Glomerular visceral epithelial cell (primary cell): ENCODE measurements around the gene SRRM3.
A peak's percentile ranks its signal among the peaks of the same experiment; 100 is the strongest.
"Not testable (repeated sequence)": the region's sequence is repeated elsewhere in the genome, so short reads cannot be mapped to it uniquely, and the experiment has no call there.

Source experiments
- DNase-seq: peaks from one replicate; pipeline ENCODE4 v3.0.0-alpha.2; 2016; ENCODE audit errors: extremely low spot score

SRRM3 gene

GRCh38 chr7:76291351-76292212, 89.9 kb downstream of the SRRM3 start:
- peak; percentile 98 for DNase-seq

- no peak for DNase-seq
Measured at GRCh38 chr7:76292213-76292573, 90.5 kb downstream of the SRRM3 start.

GRCh38 chr7:76292911-76293310, 91.2 kb downstream of the SRRM3 start:
- DNase-seq = not testable (repeated sequence)

- DNase-seq = no peak
Measured at GRCh38 chr7:76293407-76293901, 91.8 kb downstream of the SRRM3 start.

- peak; percentile 92 for DNase-seq
Measured at GRCh38 chr7:76294344-76295024, 92.8 kb downstream of the SRRM3 start.

- DNase-seq = peak; percentile 21
Measured at GRCh38 chr7:76296743-76297740, 95.3 kb downstream of the SRRM3 start.

GRCh38 chr7:76300166-76300731, 98.6 kb downstream of the SRRM3 start:
- DNase-seq = peak; percentile 69

- DNase-seq = no peak
Measured at GRCh38 chr7:76301000-76301399, 99.3 kb downstream of the SRRM3 start.

GRCh38 chr7:76302347-76303201, 100.9 kb downstream of the SRRM3 start, which contains the start of gene HSPB1:
Gene HSPB1 (plus strand): TSS chr7:76302673. CDS start chr7:76302713, 40 bp downstream.
- DNase-seq = peak; percentile 87

GRCh38 chr7:76303202-76304147, 101.8 kb downstream of the SRRM3 start:
- peak; percentile 95 for DNase-seq

GRCh38 chr7:76304888-76305375, 103.2 kb downstream of the SRRM3 start:
- no peak for DNase-seq

GRCh38 chr7:76308874-76309273, 107.2 kb downstream of the SRRM3 start:
- DNase-seq = not testable (repeated sequence)

GRCh38 chr7:76309341-76310101, 107.8 kb downstream of the SRRM3 start:
- DNase-seq = not testable (repeated sequence)

GRCh38 chr7:76310102-76310957, 108.6 kb downstream of the SRRM3 start:
- DNase-seq = no peak

GRCh38 chr7:76311838-76312237, 110.1 kb downstream of the SRRM3 start:
- not testable (repeated sequence) for DNase-seq

- peak; percentile 94 for DNase-seq
Measured at GRCh38 chr7:76314042-76314721, 112.5 kb downstream of the SRRM3 start.

GRCh38 chr7:76314740-76315139, 113.0 kb downstream of the SRRM3 start:
- not testable (repeated sequence) for DNase-seq
